HFF-Myc (cell line): ENCODE measurements around the gene SEMA7A.
"Not testable (repeated sequence)": the region's sequence is repeated elsewhere in the genome, so short reads cannot be mapped to it uniquely, and the experiment has no call there.

ENCODE experiments used
- DNase-seq: peaks from one replicate; pipeline ENCODE4 v3.0.0-alpha.2; 2011; ENCODE audit warnings: low read depth; ENCODE audit errors: extremely low read depth
- H3K4me3 ChIP-seq: replicated peaks from 2 replicates; pipeline ENCODE4 v1.5.1; 2011; ENCODE audit warnings: low read depth, mild to moderate bottlenecking, control low read depth, low read length
- CTCF ChIP-seq: IDR thresholded peaks from 2 replicates; pipeline ENCODE4 v1.5.1; 2012; ENCODE audit warnings: mild to moderate bottlenecking, low read depth, low read length, control low read depth; ENCODE audit errors: missing control alignments

SEMA7A gene

DNA sequence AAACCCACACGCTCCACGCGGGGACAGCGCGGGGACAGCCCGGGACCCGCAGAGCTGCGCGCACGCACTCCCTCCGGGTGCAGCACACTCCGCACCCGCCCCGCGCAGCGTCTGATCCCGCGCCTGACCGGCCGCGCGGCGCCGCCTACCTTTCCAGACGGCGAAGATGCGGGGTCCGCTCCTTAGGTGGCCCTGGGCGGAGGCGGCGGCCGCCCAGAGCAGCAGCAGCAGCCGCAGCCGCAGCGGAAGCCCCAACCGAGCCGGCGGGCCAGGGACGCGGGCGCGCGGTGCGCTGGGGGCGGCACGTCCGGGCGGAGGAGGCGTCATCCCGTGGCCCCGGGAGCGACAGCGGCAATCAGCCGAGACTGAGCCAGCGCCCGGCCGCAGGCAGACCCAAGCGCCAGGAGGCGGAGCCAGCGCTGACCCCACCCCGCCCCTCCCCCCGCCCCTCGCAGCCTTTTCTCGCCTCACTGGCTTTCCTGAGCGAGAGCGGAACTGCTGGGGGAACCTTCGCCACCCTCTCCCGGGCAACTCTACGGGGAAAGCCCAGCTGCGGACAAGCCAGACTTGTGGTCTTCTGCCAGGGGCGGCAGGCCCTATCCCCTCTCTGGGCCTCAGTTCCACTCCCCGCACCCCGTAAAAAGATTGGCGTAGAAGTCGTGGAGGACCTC is at the start of gene SEMA7A:
Gene SEMA7A (minus strand): TSS at position 367 of the 671 bp plus-strand sequence. CDS start 40 bp downstream, at position 327.
- peak within 1 kb of the TSS; percentile 71 for H3K4me3 ChIP-seq
- peak; percentile 19 for DNase-seq

DNA sequence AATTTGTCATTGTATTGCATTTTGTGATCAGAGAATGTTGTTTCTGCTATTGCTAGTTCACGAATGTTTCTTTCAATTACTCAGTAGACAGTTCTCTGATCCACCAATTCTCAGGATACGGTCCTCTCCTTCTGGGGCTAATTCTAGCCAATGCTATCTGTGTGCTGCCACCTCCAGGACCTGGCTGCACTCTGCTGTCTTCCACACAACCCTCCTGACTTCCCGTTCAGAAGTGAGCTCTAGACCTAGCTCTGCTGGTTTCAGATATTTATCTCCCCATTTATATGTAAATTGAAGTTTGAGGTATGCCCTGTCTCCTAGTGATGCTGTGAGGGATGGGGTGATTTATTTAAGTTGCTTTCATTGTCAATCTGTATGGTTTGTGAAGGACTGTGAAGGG is 48.9 kb upstream of the SEMA7A start:
- DNase-seq, result no peak
- no peak overlapping the region for H3K4me3 ChIP-seq
- no peak for TF ChIP-seq CTCF

More for the DNA sequence above, at the start of gene SEMA7A:
- no peak for TF ChIP-seq CTCF

- not testable (repeated sequence) for DNase-seq, H3K4me3 ChIP-seq
Observed at GRCh38 chr15:74480364-74480763, 46.6 kb upstream of the SEMA7A start.

DNA sequence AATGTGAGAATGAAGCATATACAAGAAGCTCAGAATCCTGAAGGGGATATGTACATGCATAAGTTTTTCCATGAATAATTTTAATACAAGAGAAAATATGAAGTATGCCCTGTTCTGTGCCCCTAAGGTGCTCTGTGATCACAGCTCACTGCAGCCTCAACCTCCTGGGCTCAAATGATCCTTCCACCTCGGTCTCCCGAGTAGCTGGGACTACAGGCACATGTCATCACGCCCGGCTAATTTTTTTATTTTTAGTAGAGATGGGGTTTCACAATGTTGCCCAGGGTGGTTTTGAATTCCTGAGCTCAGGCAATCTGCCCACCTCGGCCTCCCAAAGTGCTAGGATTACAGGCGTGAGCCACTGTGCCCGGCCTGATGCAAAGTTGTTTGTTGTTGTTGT is 37.9 kb upstream of the SEMA7A start:
- not testable (repeated sequence) for DNase-seq

GRCh38 chr15:74470631-74471395 is 37.1 kb upstream of the SEMA7A start:
- DNase-seq, result no peak
- no peak overlapping the region for H3K4me3 ChIP-seq
- no peak for TF ChIP-seq CTCF

More for the DNA sequence above, 37.9 kb upstream of the SEMA7A start:
- not testable (repeated sequence) for H3K4me3 ChIP-seq

DNA sequence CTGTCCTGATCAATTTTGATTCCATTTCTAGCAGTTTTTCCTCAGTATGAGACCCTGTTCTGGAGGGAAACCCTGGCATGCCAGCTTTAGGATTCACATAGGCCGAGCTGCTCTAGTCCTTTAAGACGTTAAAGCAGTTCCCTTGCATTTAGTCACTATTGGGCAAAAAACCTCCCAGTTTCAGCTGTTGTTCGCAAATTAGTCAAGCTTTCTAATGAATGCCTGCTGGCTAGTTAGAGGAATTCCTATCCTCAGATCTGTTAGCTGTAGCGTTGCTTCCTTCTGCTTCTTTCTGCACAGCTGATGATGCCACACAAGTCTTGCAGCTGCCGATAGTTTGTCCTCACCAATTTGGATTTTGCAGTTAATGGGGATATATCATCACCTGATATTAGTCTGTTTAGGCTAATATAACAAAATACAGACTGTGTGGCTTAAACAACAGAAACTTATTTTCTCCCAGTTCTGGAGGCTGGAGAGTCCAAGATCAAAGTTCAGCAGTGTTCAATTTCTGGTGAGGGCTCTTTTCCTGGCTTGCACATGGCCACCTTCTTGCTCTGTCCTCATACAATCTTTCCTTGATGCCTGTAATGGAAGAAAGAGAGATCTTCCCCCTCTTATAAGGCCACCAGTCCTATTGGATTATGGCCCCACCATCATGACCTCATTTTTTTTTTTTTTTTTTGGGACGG is 34.7 kb upstream of the SEMA7A start:
- DNase-seq, result no peak
- no peak overlapping the region for H3K4me3 ChIP-seq
- no peak for TF ChIP-seq CTCF

- TF ChIP-seq CTCF, result no peak
- no peak for DNase-seq
- no peak overlapping the region for H3K4me3 ChIP-seq
Observed at GRCh38 chr15:74466570-74466969, 32.8 kb upstream of the SEMA7A start.
